A549 treated with CORT108297 at 1 μM for 4 hours (cell line): ENCODE results near the gene ELAPOR1. TPM values are rescaled to one million over a fixed set of nuclear protein-coding genes. Genes with fewer than 3 reads are reported as not detected.

Experiments
- total RNA-seq: library from RNA; stranded (reverse); fragments of 200-300 nt; extraction: Qiagen RNA extraction; gene quantifications from 5 replicates; pipeline ENCODE4 v1.2.3, GENCODE V29; 2022

The ELAPOR1 gene
- total RNA-seq, result 0.39 to 0.91 TPM (median 0.64 TPM) in 5 replicates

GRCh38 chr1:109113590-109114341 lies at the start of gene ELAPOR1:
Gene ELAPOR1 (plus strand): TSS chr1:109114115. CDS start chr1:109114184, 69 bp downstream.

GRCh38 chr1:109075531-109076490 lies 38.1 kb upstream of the ELAPOR1 start, which contains the start of gene TAF13:
Gene TAF13 (minus strand): TSS chr1:109076003. CDS start chr1:109075947, 56 bp downstream.

GRCh38 chr1:109090196-109091077 lies 23.5 kb upstream of the ELAPOR1 start, which contains the start of gene TMEM167B:
Gene TMEM167B (plus strand): TSS chr1:109090764. CDS start chr1:109090873, 109 bp downstream.

Other genes with a start within 250 kb of the ELAPOR1 start
- gene GPSM2, start 237.1 kb upstream of the ELAPOR1 start, total RNA-seq, result 13.6 to 19.4 TPM (median 16.3 TPM) in 5 replicates
- 15.0 to 17.5 TPM (median 16.6 TPM) in 5 replicates for gene CLCC1, start 150.6 kb upstream of the ELAPOR1 start, total RNA-seq
- gene WDR47, start 72.0 kb upstream of the ELAPOR1 start, total RNA-seq, result 6.0 to 8.4 TPM (median 7.6 TPM) in 5 replicates
- gene TAF13, start 38.1 kb upstream of the ELAPOR1 start, total RNA-seq, result 23.6 to 41.4 TPM (median 29.0 TPM) in 5 replicates
- gene TMEM167B, start 23.4 kb upstream of the ELAPOR1 start, total RNA-seq, result 8.2 to 9.6 TPM (median 8.7 TPM) in 5 replicates
- 90.1 to 111 TPM (median 98.3 TPM) in 5 replicates for gene SARS1, start 99.8 kb downstream of the ELAPOR1 start, total RNA-seq
- gene CELSR2, start 135.4 kb downstream of the ELAPOR1 start, total RNA-seq, result 3.8 to 5.8 TPM (median 5.6 TPM) in 5 replicates
- 18.1 to 27.7 TPM (median 25.9 TPM) in 5 replicates for gene PSRC1, start 169.0 kb downstream of the ELAPOR1 start, total RNA-seq
- 0.37 TPM in 1 of 5 replicates, not detected in the others for gene MYBPHL, start 192.9 kb downstream of the ELAPOR1 start, total RNA-seq